CD4-positive, alpha-beta T cell treated with Interleukin-2 at 100 ng/mL for 4 hours (primary cell): ENCODE data around the gene CAPN10.

Experiments used
- DNase-seq: peaks from one replicate; pipeline ENCODE4 v3.0.0-alpha.2; 2020; ENCODE audit warnings: low spot score

Gene CAPN10

GRCh38 chr2:240638512-240639160 lies 52.1 kb downstream of the CAPN10 start:
- DNase-seq = no peak

GRCh38 chr2:240639566-240639965 lies 53.0 kb downstream of the CAPN10 start:
- no peak for DNase-seq

GRCh38 chr2:240640939-240641338 lies 54.4 kb downstream of the CAPN10 start:
- DNase-seq = no peak

- DNase-seq = no peak
Measured at GRCh38 chr2:240642061-240642805, 55.7 kb downstream of the CAPN10 start.

- no peak for DNase-seq
Measured at GRCh38 chr2:240642806-240643092, 56.2 kb downstream of the CAPN10 start.

GRCh38 chr2:240643093-240643810 lies 56.7 kb downstream of the CAPN10 start:
- no peak for DNase-seq

- no peak for DNase-seq
Measured at GRCh38 chr2:240643811-240644150, 57.2 kb downstream of the CAPN10 start.

- no peak for DNase-seq
Measured at GRCh38 chr2:240644171-240644651, 57.7 kb downstream of the CAPN10 start.

- no peak for DNase-seq
Measured at GRCh38 chr2:240644859-240645301, 58.3 kb downstream of the CAPN10 start.

- no peak for DNase-seq
Measured at GRCh38 chr2:240645346-240645745, 58.8 kb downstream of the CAPN10 start.

GRCh38 chr2:240645801-240646175 lies 59.3 kb downstream of the CAPN10 start:
- DNase-seq = no peak

- peak; percentile 40 for DNase-seq
Measured at GRCh38 chr2:240646176-240646899, 59.8 kb downstream of the CAPN10 start.

- DNase-seq = no peak
Measured at GRCh38 chr2:240646900-240647502, 60.5 kb downstream of the CAPN10 start.

- DNase-seq = no peak
Measured at GRCh38 chr2:240647503-240648154, 61.1 kb downstream of the CAPN10 start.

GRCh38 chr2:240648155-240648649 lies 61.7 kb downstream of the CAPN10 start:
- no peak for DNase-seq
